Neutrophil (primary cell): ENCODE results near the gene LDLRAD3.

ENCODE experiments used
- H3K27ac ChIP-seq: fragments of 200-600 bp; sonication (generic); 2 replicates; pipeline ENCODE4 v1.5.1; 2016; ENCODE audit warnings: mild to moderate bottlenecking, moderate library complexity
- H3K27me3 ChIP-seq: fragments of 200-600 bp; sonication (generic); 2 replicates; pipeline ENCODE4 v1.6.0; 2016; ENCODE audit warnings: mild to moderate bottlenecking
- H3K36me3 ChIP-seq: fragments of 200-600 bp; sonication (generic); 2 replicates; pipeline ENCODE4 v1.5.1; 2017
- H3K4me1 ChIP-seq, 2 experiments: fragments of 200-600 bp in 1 of 2; sonication (generic) in 1 of 2; 1 replicate in 1 of 2; 2 replicates in 1 of 2; pipeline versions ENCODE4 v1.5.1 to v1.6.1; 2013 to 2016; ENCODE audit warnings: low read depth in 1 of 2, low read length in 1 of 2, mild to moderate bottlenecking in 1 of 2, moderate library complexity in 1 of 2; ENCODE audit not compliant: control insufficient read depth in 1 of 2, insufficient read depth in 1 of 2
- H3K4me3 ChIP-seq, 2 experiments: fragments of 200-600 bp in 1 of 2; sonication (generic) in 1 of 2; 1 replicate in 1 of 2; 2 replicates in 1 of 2; pipeline ENCODE4 v1.5.1; 2013 to 2016; ENCODE audit warnings: low read depth in 1 of 2, low read length in 1 of 2, mild to moderate bottlenecking in 1 of 2, moderate library complexity in 1 of 2
- H3K9me3 ChIP-seq: fragments of 200-600 bp; sonication (generic); 2 replicates; pipeline ENCODE4 v1.5.1; 2016
- CTCF ChIP-seq: fragments of 200-600 bp; sonication (generic); IDR thresholded peaks from 2 replicates; pipeline ENCODE4 v1.5.1; 2016; ENCODE audit warnings: antibody characterized with exemption

The LDLRAD3 gene

GRCh38 chr11:36150986-36151385 lies 207.1 kb downstream of the LDLRAD3 start:
- no peak overlapping the region for H3K27ac ChIP-seq
- no peaks in the 10 kb centered on the region for H3K9me3 ChIP-seq
- no peak overlapping the region for H3K4me3 ChIP-seq
- H3K27me3 ChIP-seq: no peaks in the 10 kb centered on the region
- TF ChIP-seq CTCF: no peak
- no peaks in the 10 kb centered on the region for H3K4me1 ChIP-seq
- H3K36me3 ChIP-seq: no peaks in the 10 kb centered on the region

- H3K36me3 ChIP-seq: no peaks in the 10 kb centered on the region
- H3K27ac ChIP-seq: no peak overlapping the region
- H3K9me3 ChIP-seq: no peaks in the 10 kb centered on the region
- H3K4me1 ChIP-seq: no peaks in the 10 kb centered on the region
- H3K27me3 ChIP-seq: no peaks in the 10 kb centered on the region
- H3K4me3 ChIP-seq: no peak overlapping the region
- no peak for TF ChIP-seq CTCF
Observed at GRCh38 chr11:36151933-36152580, 208.2 kb downstream of the LDLRAD3 start.

DNA sequence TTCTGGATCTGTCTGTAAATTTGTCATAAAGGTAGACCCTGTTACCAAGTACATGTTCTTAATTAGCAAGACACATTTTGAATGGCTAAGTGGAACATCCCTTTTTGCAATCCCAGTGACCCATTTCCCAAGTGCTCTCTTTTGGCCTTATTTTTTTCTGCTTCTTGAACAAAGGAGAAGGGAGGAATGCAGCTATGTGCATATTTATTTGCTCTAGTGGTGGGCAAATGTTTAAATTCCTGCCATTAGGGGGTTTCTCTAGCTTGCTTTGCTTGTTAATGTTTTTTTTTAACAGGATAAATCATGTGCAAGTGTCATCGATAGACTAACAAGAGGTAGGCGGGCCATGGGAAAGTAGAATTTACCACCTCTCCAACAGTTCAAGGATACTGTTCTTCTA lies 209.7 kb downstream of the LDLRAD3 start:
- no peak for TF ChIP-seq CTCF
- no peaks in the 10 kb centered on the region for H3K9me3 ChIP-seq
- no peak overlapping the region for H3K27ac ChIP-seq
- no peak overlapping the region for H3K4me3 ChIP-seq
- no peaks in the 10 kb centered on the region for H3K27me3 ChIP-seq
- H3K36me3 ChIP-seq: no peaks in the 10 kb centered on the region
- H3K4me1 ChIP-seq: no peaks in the 10 kb centered on the region

DNA sequence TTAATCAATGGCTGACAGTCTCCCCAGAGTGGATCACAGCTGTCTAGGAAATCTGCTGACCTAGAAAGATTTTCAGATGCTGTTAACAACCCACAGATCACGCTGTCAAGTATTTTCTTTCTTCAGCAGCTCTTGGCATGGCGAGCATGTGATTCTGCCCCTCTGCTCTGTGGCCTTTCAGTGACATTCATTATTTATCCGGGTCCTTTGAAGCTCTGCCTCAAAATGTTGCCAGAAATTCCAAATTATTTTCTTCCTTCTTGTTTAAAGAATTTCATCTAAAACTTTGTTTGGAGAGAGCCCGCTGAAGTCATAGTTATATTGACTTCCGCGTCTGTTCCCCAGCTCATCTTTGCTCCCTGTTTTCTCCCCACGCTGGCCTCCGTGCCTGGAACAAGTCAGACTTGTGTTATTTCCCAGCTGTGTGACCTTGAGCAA lies 211.3 kb downstream of the LDLRAD3 start:
- no peaks in the 10 kb centered on the region for H3K4me1 ChIP-seq

DNA sequence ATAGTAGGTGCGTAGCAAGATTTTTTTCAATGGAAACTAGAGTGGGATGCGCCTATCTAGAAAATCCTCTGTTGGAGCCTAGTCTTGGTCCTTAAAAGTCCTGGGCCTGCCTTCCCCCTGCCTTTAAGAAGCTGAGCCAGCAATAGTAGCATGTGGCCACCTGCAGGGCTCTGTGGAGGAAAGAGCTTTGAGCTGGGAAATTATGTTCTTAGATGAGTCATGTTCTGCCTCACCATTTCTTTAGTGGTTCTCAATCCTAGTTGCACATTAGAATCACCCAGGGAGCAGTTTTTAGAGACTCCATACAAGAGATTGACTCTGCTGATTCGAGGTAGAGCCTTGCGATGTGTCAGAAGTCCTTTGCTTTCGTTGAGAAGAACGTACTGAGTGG lies 211.9 kb downstream of the LDLRAD3 start:
- Histone ChIP-seq H3K27me3 (no peaks in the 10 kb centered on the region), H3K4me1 (no peaks in the 10 kb centered on the region), H3K4me3 (no peak overlapping the region), H3K27ac (no peak overlapping the region), H3K36me3 (no peaks in the 10 kb centered on the region), H3K9me3 (no peaks in the 10 kb centered on the region)
- no peak for TF ChIP-seq CTCF

More for the DNA sequence above, 211.3 kb downstream of the LDLRAD3 start:
- Histone ChIP-seq H3K27me3 (no peaks in the 10 kb centered on the region), H3K36me3 (no peaks in the 10 kb centered on the region), H3K27ac (no peak overlapping the region), H3K4me3 (no peak overlapping the region), H3K9me3 (no peaks in the 10 kb centered on the region)
- no peak for TF ChIP-seq CTCF
